Measurements from ENCODE around the gene DSCAM. TPM values are rescaled to one million over a fixed set of nuclear protein-coding genes. Genes with fewer than 3 reads are reported as not detected.

Gene DSCAM
- total RNA-seq, 2 donors from 2014 or later, result 0.05 TPM; not detected in 1

DNA sequence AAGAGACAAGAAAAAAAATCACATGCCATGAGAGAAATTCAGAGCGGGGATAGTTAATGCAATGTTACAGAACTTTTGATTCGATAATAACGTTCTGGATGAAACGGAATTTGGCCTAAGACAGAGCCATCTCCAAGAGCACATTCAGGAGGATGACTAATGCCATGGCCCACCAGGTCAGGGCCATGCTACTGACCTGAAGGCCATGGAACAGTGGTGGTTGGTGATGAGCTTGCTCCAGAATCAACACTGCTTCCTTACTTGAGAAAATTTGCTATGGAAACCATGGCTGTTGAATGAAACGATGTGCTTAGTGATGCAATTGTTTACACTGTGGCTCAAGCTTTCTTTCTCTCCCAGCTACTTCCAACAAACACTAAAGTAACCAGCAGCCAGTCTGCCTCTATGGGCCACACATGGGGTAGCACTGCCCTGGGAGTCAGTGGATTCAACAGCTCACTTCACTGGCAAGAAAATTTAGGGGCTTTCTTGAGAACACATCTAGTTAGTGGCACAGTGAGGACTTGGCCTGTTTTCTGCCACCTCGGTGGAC lies 680.6 kb downstream of the DSCAM start:
- H3K4me3 ChIP-seq, result no peak overlapping the region
- H3K27me3 ChIP-seq, result no peaks in the 10 kb centered on the region
- DNase-seq, result no peak
- intact Hi-C loops (cut with DNase I), result no loop called here
- no peaks in the 10 kb centered on the region for H3K9me3 ChIP-seq
- no peak overlapping the region for H3K27ac ChIP-seq
- TF ChIP-seq CTCF (IDR thresholded peaks at IDR 0.05), result no peak
- no peak overlapping the region for H3K9ac ChIP-seq (ENCODE audit: low read depth in 2 of 2, low read length in 2 of 2)
- no peaks in the 10 kb centered on the region for H3K36me3 ChIP-seq
- H3K4me1 ChIP-seq, result no peaks in the 10 kb centered on the region

DNA sequence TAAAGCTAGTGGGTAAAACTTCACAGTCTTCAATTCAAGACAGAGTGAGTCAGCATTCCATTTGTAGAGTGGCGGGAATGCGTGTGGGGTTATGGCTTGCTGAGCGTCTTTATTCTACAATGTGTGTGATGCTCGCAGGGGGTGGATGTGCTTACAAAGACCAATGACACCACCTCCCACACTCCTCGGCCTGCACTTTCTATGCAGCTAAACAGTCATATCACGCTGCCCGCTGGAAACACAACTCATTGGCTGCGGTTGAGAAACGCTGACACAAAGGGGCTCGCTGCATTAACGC lies 681.2 kb downstream of the DSCAM start:
- TF ChIP-seq CTCF (IDR thresholded peaks at IDR 0.05), result no peak
- Histone ChIP-seq H3K9me3 (no peaks in the 10 kb centered on the region), H3K4me3 (no peak overlapping the region), H3K36me3 (no peaks in the 10 kb centered on the region), H3K27ac (no peak overlapping the region), H3K9ac (ENCODE audit: low read depth in 2 of 2, low read length in 2 of 2) (no peak overlapping the region), H3K27me3 (no peaks in the 10 kb centered on the region), H3K4me1 (no peaks in the 10 kb centered on the region)
- intact Hi-C loops (cut with DNase I), result no loop called here
- no peak for DNase-seq

GRCh38 chr21:40164905-40165772 lies 681.8 kb downstream of the DSCAM start:
- H3K27ac ChIP-seq, result no peak overlapping the region
- no peak overlapping the region for H3K4me3 ChIP-seq
- H3K9ac ChIP-seq (ENCODE audit: low read depth in 2 of 2, low read length in 2 of 2), result no peak overlapping the region
- H3K4me1 ChIP-seq, result no peaks in the 10 kb centered on the region
- no peaks in the 10 kb centered on the region for H3K27me3 ChIP-seq
- intact Hi-C loops (cut with DNase I), result no loop called here
- H3K36me3 ChIP-seq, result no peaks in the 10 kb centered on the region
- no peak for TF ChIP-seq CTCF (IDR thresholded peaks at IDR 0.05)
- no peaks in the 10 kb centered on the region for H3K9me3 ChIP-seq
- no peak for DNase-seq

GRCh38 chr21:40162075-40162474 lies 684.9 kb downstream of the DSCAM start:
- DNase-seq, result no peak
- TF ChIP-seq CTCF (IDR thresholded peaks at IDR 0.05), result no peak
- Histone ChIP-seq H3K4me3 (no peak overlapping the region), H3K27me3 (no peaks in the 10 kb centered on the region), H3K9me3 (no peaks in the 10 kb centered on the region), H3K36me3 (no peaks in the 10 kb centered on the region), H3K9ac (ENCODE audit: low read depth in 2 of 2, low read length in 2 of 2) (no peak overlapping the region), H3K4me1 (no peaks in the 10 kb centered on the region), H3K27ac (no peak overlapping the region)
- intact Hi-C loops (cut with DNase I), result no loop called here

GRCh38 chr21:40160911-40161310 lies 686.0 kb downstream of the DSCAM start:
- H3K9ac ChIP-seq (ENCODE audit: low read depth in 2 of 2, low read length in 2 of 2), result no peak overlapping the region
- H3K4me3 ChIP-seq, result no peak overlapping the region
- no peaks in the 10 kb centered on the region for H3K4me1 ChIP-seq
- intact Hi-C loops (cut with DNase I), result no loop called here
- no peak for TF ChIP-seq CTCF (IDR thresholded peaks at IDR 0.05)
- H3K27ac ChIP-seq, result no peak overlapping the region
- H3K9me3 ChIP-seq, result no peaks in the 10 kb centered on the region
- H3K36me3 ChIP-seq, result no peaks in the 10 kb centered on the region
- H3K27me3 ChIP-seq, result no peaks in the 10 kb centered on the region
- no peak for DNase-seq

Measured in colonic mucosa (tissue), 4 donors.